ENCODE measurements around the gene MARK3.

DNA sequence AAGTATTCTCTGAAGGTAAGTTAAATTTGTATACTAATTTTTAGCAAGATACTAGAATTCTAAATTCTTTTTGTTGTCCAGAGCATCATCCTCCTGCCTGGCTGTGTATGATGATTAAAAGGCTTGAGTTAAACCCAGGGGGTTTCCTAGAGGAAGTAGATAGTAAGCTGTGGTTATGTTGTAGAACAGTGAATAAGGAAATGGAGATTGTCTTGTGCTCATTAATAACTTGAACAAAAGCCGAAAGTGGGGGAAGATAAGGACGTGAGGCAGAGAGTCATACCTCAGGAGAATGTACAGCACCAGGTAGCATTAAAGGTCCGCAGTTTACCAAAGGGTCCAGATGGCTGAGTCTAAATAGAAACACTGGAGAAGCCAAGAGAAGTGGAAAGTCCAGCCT is 95.4 kb downstream of the MARK3 start:
- TF ChIP-seq, protein P1, sequence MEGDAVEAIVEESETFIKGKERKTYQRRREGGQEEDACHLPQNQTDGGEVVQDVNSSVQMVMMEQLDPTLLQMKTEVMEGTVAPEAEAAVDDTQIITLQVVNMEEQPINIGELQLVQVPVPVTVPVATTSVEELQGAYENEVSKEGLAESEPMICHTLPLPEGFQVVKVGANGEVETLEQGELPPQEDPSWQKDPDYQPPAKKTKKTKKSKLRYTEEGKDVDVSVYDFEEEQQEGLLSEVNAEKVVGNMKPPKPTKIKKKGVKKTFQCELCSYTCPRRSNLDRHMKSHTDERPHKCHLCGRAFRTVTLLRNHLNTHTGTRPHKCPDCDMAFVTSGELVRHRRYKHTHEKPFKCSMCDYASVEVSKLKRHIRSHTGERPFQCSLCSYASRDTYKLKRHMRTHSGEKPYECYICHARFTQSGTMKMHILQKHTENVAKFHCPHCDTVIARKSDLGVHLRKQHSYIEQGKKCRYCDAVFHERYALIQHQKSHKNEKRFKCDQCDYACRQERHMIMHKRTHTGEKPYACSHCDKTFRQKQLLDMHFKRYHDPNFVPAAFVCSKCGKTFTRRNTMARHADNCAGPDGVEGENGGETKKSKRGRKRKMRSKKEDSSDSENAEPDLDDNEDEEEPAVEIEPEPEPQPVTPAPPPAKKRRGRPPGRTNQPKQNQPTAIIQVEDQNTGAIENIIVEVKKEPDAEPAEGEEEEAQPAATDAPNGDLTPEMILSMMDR (optimal IDR thresholded peaks at IDR 0.05 in 1 of 3, IDR thresholded peaks at IDR 0.05 in 1 of 3, conservative IDR thresholded peaks at IDR 0.05 in 1 of 3; ENCODE audit: extremely low read depth in 1 of 3, insufficient read depth in 2 of 3, low read length in 3 of 3) = no peak
- no peak for TF ChIP-seq EZH2 (IDR thresholded peaks at IDR 0.05; ENCODE audit: low read length)
